ENCODE measurements around the gene LMO1.

GRCh38 chr11:8222820-8223512, 40.7 kb downstream of the LMO1 start:
- TF ChIP-seq TAF1 (IDR thresholded peaks at IDR 0.05; ENCODE audit: low read depth) (no peak), EP300 (IDR thresholded peaks at IDR 0.05; ENCODE audit: borderline replicate concordance) (no peak), EGR1 (IDR thresholded peaks at IDR 0.05) (no peak), RAD21 (IDR thresholded peaks at IDR 0.05; ENCODE audit: low read depth) (no peak), FOXM1 (IDR thresholded peaks at IDR 0.05; ENCODE audit: borderline replicate concordance, low read depth) (no peak), YY1 (IDR thresholded peaks at IDR 0.05; ENCODE audit: low read depth) (no peak), CREB1 (IDR thresholded peaks at IDR 0.05; ENCODE audit: low read depth) (no peak)

Measured in Ishikawa (cell line).